Activated CD4-positive, alpha-beta T cell treated with anti-CD3 and anti-CD28 coated beads, Interleukin-2, amount 50 U/mL, for 48 hours (primary cell): ENCODE data around the gene ZXDC.
A peak's percentile ranks its signal among the peaks of the same experiment; 100 is the strongest.

Experiments
- DNase-seq, 2 experiments: peaks; one replicate each; pipeline ENCODE4 v3.0.0-alpha.2; 2020

Gene ZXDC

GRCh38 chr3:126472277-126473006, 3.2 kb downstream of the ZXDC start:
- DNase-seq, result peak in 1 of 2 experiments; percentile 7

GRCh38 chr3:126469479-126469878, 6.2 kb downstream of the ZXDC start:
- no peak for DNase-seq

- no peak for DNase-seq
Measured at GRCh38 chr3:126468028-126468891, 7.4 kb downstream of the ZXDC start.

- no peak for DNase-seq
Measured at GRCh38 chr3:126467611-126467955, 8.1 kb downstream of the ZXDC start.

GRCh38 chr3:126466886-126467610, 8.6 kb downstream of the ZXDC start:
- DNase-seq, result no peak

GRCh38 chr3:126465928-126466544, 9.7 kb downstream of the ZXDC start:
- no peak for DNase-seq

GRCh38 chr3:126464997-126465396, 10.7 kb downstream of the ZXDC start:
- DNase-seq, result no peak

- no peak for DNase-seq
Measured at GRCh38 chr3:126464494-126464893, 11.2 kb downstream of the ZXDC start.

GRCh38 chr3:126464093-126464492, 11.6 kb downstream of the ZXDC start:
- no peak for DNase-seq

GRCh38 chr3:126463521-126463920, 12.2 kb downstream of the ZXDC start:
- DNase-seq, result no peak

- no peak for DNase-seq
Measured at GRCh38 chr3:126461450-126462070, 14.1 kb downstream of the ZXDC start.

GRCh38 chr3:126460381-126460780, 15.3 kb downstream of the ZXDC start:
- DNase-seq, result no peak

- no peak for DNase-seq
Measured at GRCh38 chr3:126459763-126460127, 15.9 kb downstream of the ZXDC start.

- no peak for DNase-seq
Measured at GRCh38 chr3:126459111-126459762, 16.5 kb downstream of the ZXDC start.

- no peak for DNase-seq
Measured at GRCh38 chr3:126456766-126457388, 18.8 kb downstream of the ZXDC start.

- no peak for DNase-seq
Measured at GRCh38 chr3:126456211-126456610, 19.5 kb downstream of the ZXDC start.

- no peak for DNase-seq
Measured at GRCh38 chr3:126454437-126455198, 21.1 kb downstream of the ZXDC start.

- DNase-seq, result no peak
Measured at GRCh38 chr3:126454025-126454424, 21.7 kb downstream of the ZXDC start.

- no peak for DNase-seq
Measured at GRCh38 chr3:126452213-126452612, 23.5 kb downstream of the ZXDC start.

- DNase-seq, result no peak
Measured at GRCh38 chr3:126451511-126451910, 24.2 kb downstream of the ZXDC start.

- no peak for DNase-seq
Measured at GRCh38 chr3:126450744-126451143, 24.9 kb downstream of the ZXDC start.
